ENCODE results near the gene DOLPP1.

DNA sequence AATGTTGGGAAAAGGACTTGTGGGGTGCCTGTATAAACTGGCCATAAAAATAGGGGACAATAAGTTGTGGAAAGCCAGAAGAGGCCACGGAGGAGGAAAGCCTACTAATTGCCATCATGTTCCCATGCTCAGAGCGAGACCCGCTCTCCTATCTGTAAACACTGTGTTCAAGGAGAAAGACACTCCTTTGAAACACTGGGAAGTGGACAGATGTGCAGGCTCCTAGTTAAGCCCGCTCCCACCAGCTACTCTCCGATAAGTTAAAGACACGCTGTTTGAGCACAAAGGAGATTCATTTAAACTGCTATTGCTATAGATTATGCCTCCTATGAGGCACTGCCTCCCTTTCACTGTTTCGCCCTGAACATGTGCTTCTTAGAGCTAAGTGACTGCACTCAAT is 20.4 kb downstream of the DOLPP1 start:
- no peak for TF ChIP-seq ZSCAN9 (CRISPR knock-in tag; IDR thresholded peaks at IDR 0.05; ENCODE audit: borderline replicate concordance)
- no peak for TF ChIP-seq ZNF317 (CRISPR knock-in tag; IDR thresholded peaks at IDR 0.05)
- TF ChIP-seq ZNF10 (CRISPR knock-in tag; IDR thresholded peaks at IDR 0.05; ENCODE audit: borderline replicate concordance, low read depth): no peak
- no peak for TF ChIP-seq POLR2A (IDR thresholded peaks at IDR 0.05; ENCODE audit: insufficient read depth in 1 of 2, low read depth in 2 of 2, low read length in 2 of 2)
- TF ChIP-seq SMARCC2 (IDR thresholded peaks at IDR 0.05): no peak
- TF ChIP-seq TCF12 (IDR thresholded peaks at IDR 0.05): no peak
- no peak for TF ChIP-seq TCF12 (CRISPR knock-in tag; IDR thresholded peaks at IDR 0.05)
- no peak for TF ChIP-seq ZNF607 (CRISPR knock-in tag; IDR thresholded peaks at IDR 0.05; ENCODE audit: borderline replicate concordance)

All from HepG2 (cell line).